IPS-18a (cell line): Measurements from ENCODE around the gene RNF130.
A peak's percentile ranks its signal among the peaks of the same experiment; 100 is the strongest.

Experiments used
- H3K27ac ChIP-seq: one replicate; pipeline ENCODE4 v1.5.1; 2013; ENCODE audit warnings: low read length
- H3K27me3 ChIP-seq: one replicate; pipeline ENCODE4 v1.6.1; 2013; ENCODE audit warnings: mild to moderate bottlenecking, low read length; ENCODE audit not compliant: control insufficient read depth, insufficient read depth
- H3K36me3 ChIP-seq: one replicate; pipeline ENCODE4 v1.6.1; 2013; ENCODE audit warnings: low read depth, low read length; ENCODE audit not compliant: control insufficient read depth
- H3K4me1 ChIP-seq: one replicate; pipeline ENCODE4 v1.6.1; 2013; ENCODE audit warnings: low read depth, low read length; ENCODE audit not compliant: control insufficient read depth
- H3K4me3 ChIP-seq: one replicate; pipeline ENCODE4 v1.5.1; 2013; ENCODE audit warnings: low read length
- H3K9ac ChIP-seq: one replicate; pipeline ENCODE4 v1.6.1; 2013; ENCODE audit warnings: mild to moderate bottlenecking, low read length, moderate library complexity
- H3K9me3 ChIP-seq: one replicate; pipeline ENCODE4 v1.6.1; 2013; ENCODE audit warnings: low read depth, low read length; ENCODE audit not compliant: control insufficient read depth

Gene RNF130

DNA sequence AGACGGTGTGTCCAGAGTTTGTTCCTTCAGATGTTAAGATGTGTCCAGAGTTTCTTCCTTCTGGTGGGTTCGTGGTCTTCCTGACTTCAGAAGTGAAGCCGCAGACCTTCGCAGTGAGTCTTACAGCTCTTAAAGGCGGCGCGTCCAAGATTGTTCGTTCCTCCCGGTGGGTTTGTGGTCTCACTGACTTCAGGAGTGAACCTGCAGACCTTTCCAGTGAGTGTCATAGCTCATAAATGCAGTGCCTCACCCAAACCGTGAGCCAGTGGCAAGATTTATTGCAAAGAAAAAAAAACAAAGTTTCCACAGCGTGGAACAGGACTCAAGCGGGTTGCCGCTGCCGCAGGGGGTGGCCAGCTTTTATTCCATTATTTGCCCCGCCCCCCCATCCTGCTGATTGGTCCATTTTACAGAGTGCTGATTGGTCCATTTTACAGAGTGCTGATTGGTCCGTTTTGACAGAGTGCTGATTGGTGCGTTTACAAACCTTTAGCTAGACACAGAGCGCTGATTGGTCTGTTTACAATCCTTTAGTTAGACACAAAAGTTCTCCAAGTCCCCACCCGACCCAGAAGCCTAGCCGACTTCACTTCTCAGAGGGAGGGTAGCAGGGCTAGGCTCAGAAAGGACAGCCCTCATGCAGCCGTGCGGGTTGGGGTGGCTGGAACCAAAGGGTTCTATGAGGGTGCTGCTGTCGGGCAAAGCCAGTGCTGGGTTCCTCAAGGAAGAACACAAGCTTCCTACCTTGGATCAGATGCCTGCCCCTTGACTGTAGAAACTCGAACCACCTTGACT lies 9.1 kb upstream of the RNF130 start:
- H3K9ac ChIP-seq, result no peak overlapping the region
- H3K4me1 ChIP-seq, result peaks cover 32% of the 10 kb centered on the region
- H3K27me3 ChIP-seq, result no peaks in the 10 kb centered on the region
- H3K27ac ChIP-seq, result no peak overlapping the region
- H3K36me3 ChIP-seq, result no peaks in the 10 kb centered on the region
- no peak overlapping the region for H3K4me3 ChIP-seq
- no peaks in the 10 kb centered on the region for H3K9me3 ChIP-seq

DNA sequence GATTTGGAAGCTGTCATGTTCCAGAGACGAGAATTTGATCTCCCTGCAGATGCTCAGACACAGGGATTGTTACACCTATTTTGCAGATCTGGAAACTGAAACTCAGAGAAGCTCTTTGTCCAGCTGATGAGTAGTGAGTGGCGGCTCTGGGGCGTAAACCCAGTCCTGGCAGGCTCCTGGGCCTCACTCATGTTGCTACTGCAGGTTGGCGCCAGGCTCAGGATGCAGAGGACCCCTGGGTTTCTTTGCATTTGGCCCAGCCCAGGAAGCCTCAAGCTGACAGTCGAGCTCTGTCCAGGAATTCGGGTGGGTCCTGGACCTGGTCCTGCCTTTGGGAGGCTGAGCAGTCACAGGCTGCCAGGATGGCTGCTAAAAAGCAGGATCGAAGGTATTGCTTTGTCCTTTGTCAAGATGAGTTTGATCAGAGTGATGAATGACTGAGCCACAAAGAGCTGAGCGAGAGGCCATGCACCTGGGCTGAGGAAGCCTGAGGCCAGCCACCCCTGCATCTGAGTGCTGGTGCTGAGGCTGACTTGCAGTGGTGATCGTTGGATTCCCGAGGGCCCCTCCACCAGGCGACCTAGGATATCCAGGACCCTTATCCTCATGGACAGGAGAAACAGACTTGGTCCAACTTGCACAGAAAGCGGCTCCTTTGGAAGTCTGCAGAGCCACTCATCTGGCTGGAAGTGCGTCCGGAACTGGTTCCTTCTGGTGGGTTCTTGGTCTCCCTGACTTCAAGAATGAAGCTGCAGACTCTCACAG lies 8.3 kb upstream of the RNF130 start:
- H3K9ac ChIP-seq, result no peak overlapping the region
- H3K4me1 ChIP-seq, result peaks cover 25% of the 10 kb centered on the region
- no peak overlapping the region for H3K27ac ChIP-seq

DNA sequence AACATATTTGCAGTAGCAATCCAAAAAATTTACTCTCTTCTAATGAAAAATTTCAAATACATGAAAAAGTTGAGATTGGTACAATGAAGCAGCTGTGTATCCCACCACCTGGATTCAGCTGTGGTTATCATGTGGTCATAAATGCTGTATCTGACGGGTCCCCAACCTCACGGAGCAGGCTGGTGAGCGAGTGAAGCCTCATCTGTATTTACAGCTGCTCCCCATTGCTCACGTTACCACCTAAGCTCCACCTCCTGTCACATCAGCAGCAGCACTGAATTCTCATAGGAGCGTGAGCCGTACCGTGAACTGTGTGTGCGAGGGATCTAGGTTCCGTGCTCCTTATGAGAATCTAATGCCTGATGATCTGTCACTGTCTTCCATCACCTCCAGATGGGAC lies 6.8 kb upstream of the RNF130 start:
- Histone ChIP-seq H3K9ac (no peak overlapping the region), H3K4me3 (no peak overlapping the region), H3K4me1 (peaks cover 13% of the 10 kb centered on the region), H3K27ac (no peak overlapping the region), H3K9me3 (no peaks in the 10 kb centered on the region), H3K36me3 (no peaks in the 10 kb centered on the region), H3K27me3 (peaks cover 11% of the 10 kb centered on the region)

More for the DNA sequence above, 8.3 kb upstream of the RNF130 start:
- Histone ChIP-seq H3K4me3 (no peak overlapping the region), H3K9me3 (no peaks in the 10 kb centered on the region), H3K27me3 (no peaks in the 10 kb centered on the region), H3K36me3 (no peaks in the 10 kb centered on the region)

DNA sequence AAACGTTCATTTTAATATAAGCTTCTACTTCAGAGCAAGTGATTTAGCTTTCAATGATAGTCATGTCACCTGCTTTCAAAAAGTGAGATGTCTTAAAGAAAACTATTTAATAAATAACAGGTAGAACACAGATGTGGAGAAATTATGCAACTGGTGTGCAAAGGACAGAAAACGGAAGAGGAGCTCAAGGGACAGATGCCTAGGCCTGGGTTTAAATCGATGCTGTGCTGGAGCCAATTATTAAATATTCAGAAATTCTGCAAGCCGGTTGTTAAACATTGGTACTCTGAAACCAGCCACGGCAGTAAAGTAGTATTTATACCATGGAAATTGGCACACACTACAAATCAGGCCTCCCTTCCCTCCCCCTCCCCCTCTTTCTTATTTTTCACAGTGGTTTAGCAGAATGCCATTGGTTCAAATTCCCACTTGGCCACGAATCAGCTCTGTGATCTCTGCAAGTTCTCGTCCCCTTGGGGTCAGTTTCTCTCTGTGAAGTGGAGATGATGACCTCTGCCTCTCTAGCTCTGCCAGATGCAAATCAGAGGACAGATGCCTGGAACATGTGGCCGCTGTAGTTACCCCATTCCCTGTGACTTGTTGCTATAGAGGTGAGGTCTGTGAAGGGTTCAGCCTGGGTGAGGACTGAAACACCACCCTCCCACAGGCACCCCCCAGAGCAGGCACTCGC lies 6.2 kb upstream of the RNF130 start:
- no peak overlapping the region for H3K4me3 ChIP-seq
- H3K27me3 ChIP-seq, result peaks cover 17% of the 10 kb centered on the region
- H3K36me3 ChIP-seq, result no peaks in the 10 kb centered on the region
- peaks cover 2% of the 10 kb centered on the region for H3K9me3 ChIP-seq
- H3K27ac ChIP-seq, result no peak overlapping the region
- H3K4me1 ChIP-seq, result peaks cover 7% of the 10 kb centered on the region
- H3K9ac ChIP-seq, result no peak overlapping the region

DNA sequence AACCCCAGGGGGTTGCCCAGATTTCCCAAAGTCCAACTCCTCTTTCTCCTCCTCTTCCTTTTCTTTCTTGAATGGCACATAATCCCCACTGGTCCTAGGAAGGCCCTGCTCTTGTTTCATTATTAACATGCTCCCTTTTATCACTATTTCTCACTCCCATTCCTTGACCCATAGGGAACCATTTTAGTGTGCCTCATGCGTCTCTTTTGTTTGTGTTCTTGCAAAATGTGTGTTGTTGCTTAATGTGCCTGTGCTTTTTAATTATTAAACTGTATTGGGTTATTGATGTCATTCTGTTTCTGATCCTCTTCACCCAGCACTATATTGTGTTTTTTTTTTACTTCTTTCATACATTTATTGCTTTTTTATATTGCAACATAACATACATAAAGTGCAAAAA lies 4.1 kb upstream of the RNF130 start:
- peaks cover under 1% of the 10 kb centered on the region for H3K4me1 ChIP-seq
- no peak overlapping the region for H3K4me3 ChIP-seq
- H3K27me3 ChIP-seq, result peaks cover 27% of the 10 kb centered on the region
- H3K9ac ChIP-seq, result no peak overlapping the region
- no peak overlapping the region for H3K27ac ChIP-seq
- H3K9me3 ChIP-seq, result peaks cover 8% of the 10 kb centered on the region
- no peaks in the 10 kb centered on the region for H3K36me3 ChIP-seq

DNA sequence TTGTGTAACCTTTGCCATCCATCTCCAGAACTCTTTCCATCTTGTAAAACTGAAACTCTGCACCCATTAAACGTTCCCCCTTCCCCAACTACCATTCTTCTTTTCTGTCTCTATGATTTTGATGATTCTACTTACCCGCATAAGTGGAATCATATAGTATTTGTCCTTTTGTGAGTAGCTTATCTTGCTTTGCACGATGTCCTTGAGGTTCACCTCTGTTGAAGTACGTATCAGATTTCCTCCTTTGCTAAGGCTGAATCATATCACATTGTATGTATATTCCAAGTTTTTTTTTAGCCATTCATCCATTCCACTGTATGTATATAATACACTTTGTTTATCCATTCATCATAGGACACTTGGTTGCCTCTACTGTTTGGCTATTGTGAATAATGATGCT lies 2.9 kb upstream of the RNF130 start:
- Histone ChIP-seq H3K9ac (no peak overlapping the region), H3K4me1 (peaks cover 13% of the 10 kb centered on the region), H3K4me3 (no peak overlapping the region), H3K36me3 (no peaks in the 10 kb centered on the region), H3K27me3 (peaks cover 33% of the 10 kb centered on the region), H3K9me3 (peaks cover 8% of the 10 kb centered on the region), H3K27ac (no peak overlapping the region)

DNA sequence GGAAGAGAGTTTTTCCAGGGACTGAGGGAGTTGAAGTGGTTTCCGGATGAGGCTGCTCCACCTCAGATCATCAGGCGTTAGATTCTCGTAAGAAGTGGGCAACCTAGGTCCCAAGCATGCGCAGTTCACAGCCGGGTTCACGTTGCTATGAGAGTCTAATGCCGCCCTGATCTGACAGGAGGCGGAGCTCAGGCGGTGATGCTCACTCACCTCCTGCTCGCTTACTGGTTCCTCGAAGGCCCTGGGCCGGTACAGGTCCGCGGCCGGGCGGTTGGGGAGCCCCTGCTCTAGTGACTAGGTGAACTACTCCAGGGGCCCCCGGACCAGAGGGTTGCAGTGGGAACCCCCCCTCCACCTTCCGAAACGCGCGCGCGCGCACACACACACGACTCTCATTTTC lies 997 bp upstream of the RNF130 start:
- no peak overlapping the region for H3K4me3 ChIP-seq
- no peaks in the 10 kb centered on the region for H3K36me3 ChIP-seq
- H3K27ac ChIP-seq, result no peak overlapping the region
- no peak overlapping the region for H3K9ac ChIP-seq
- peaks cover 8% of the 10 kb centered on the region for H3K9me3 ChIP-seq
- peaks cover 32% of the 10 kb centered on the region for H3K4me1 ChIP-seq
- H3K27me3 ChIP-seq, result peaks cover 33% of the 10 kb centered on the region

DNA sequence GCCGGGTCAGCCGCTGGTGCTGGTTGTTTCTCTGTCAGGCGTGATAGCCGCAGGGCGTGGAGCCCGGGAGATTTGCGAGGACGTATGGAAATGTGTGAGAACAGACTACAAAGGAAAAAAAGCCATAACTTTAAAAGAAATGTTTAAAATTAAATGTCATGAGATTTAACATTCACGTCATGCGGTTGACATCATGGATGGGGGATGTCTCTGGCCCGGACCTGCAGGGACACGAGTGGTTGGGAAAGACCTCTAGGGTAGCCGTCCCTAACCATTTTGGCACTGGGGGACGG lies 643 bp upstream of the RNF130 start:
- H3K27ac ChIP-seq, result no peak overlapping the region

DNA sequence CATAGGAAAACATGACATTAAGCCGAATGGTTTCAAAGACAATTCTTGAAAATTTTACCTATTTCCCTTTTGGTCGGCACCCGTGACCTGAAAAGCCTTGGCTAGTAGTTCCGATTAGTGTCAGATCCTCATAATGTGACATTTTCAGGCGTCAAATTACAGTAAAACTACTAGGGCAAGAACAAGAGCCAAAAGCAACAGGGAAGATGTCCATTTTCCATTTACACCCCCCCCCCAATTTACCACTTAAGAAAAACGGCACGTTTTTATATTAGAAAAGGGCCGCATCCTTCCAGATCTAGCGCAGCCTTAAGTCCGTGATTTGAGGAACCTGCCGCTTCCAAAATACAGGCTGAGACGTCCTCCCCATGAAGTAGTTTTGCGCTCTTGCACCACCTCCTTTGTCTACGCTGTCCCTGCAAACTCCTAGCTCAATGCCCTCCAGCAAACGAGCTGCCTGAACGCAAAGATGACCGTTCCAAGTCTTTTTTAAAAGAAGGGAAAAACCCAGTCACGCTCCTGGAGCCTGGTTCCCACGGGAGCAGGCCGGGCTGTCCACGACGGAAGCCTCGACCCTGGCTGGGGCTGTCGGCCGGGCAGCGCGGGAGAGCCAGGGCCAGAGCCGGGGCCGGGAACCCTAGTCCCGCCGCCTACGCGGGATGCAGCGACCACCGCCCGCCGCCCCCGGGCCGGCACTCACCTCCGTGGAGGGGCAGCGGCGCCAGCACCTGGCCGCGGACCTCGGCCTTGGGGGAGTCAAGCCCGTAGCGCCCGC lies 616 bp downstream of the RNF130 start:
- H3K36me3 ChIP-seq, result no peaks in the 10 kb centered on the region
- H3K4me1 ChIP-seq, result peaks cover 33% of the 10 kb centered on the region
- H3K4me3 ChIP-seq, result peak overlapping the region; percentile 82
- H3K9me3 ChIP-seq, result peaks cover 8% of the 10 kb centered on the region
- H3K27me3 ChIP-seq, result peaks cover 33% of the 10 kb centered on the region
- H3K27ac ChIP-seq, result no peak overlapping the region
- H3K9ac ChIP-seq, result peak overlapping the region; percentile 73

More for the DNA sequence above, 643 bp upstream of the RNF130 start:
- Histone ChIP-seq H3K4me3 (no peak overlapping the region), H3K36me3 (no peaks in the 10 kb centered on the region), H3K9ac (no peak overlapping the region), H3K27me3 (peaks cover 33% of the 10 kb centered on the region), H3K4me1 (peaks cover 33% of the 10 kb centered on the region), H3K9me3 (peaks cover 8% of the 10 kb centered on the region)

DNA sequence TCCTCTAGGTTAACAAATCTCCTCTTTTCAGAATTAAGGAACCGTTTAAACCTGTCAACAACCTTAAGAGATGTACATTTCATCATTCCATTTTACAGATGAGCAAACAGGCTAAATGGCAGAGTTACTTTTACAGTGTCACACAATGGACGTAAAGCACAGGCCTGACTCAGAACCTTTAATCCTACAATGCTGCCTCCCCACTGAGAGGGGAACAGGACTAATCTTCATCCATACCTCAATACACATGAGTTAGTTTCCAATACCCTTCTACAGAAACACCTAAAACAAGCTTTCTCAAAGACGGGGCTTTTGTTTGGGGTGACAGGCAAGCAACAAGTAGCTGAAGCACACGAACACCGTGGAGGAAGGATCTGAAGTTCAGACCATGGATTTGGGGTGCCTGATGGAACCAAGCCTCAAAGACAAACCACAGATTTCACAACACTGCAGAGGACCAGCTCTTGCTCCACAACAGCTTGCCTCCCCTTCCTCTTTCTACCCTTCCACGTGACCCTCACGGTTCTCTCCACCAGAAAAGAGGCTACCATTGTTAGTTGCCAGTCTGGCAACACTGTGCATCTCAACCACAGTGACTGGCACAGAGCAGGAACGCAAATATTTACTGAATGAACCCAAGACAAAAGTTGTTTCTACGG lies 1.8 kb downstream of the RNF130 start:
- Histone ChIP-seq H3K27ac (no peak overlapping the region), H3K4me1 (peaks cover 33% of the 10 kb centered on the region), H3K27me3 (peaks cover 33% of the 10 kb centered on the region), H3K9ac (peak overlapping the region; percentile 73), H3K36me3 (no peaks in the 10 kb centered on the region), H3K4me3 (peak overlapping the region; percentile 82), H3K9me3 (peaks cover 8% of the 10 kb centered on the region)
